ENCODE data around the gene GPATCH2.
"Not testable (repeated sequence)": the region's sequence is repeated elsewhere in the genome, so short reads cannot be mapped to it uniquely, and the experiment has no call there.

Gene GPATCH2

DNA sequence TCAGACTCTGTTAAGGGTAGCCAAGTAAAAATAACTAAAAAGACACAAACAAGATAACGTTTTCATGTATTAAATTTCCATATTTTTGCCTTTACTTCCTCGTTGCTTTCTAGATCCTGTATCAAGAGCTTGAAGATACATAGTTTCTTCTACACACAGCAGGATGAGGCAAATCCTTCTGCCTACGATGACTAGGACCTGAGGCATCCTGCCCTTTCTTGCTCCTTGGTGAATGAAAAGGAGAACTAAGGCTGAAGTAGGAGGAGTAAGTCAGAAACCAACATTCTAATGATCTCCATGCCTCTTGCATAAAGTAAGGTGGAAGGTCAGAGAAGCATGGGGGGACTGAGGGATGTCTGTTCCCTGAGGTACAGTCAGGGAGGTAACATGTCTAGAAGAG, 102.6 kb downstream of the GPATCH2 start:
- no peak overlapping the region for H3K4me3 ChIP-seq (ENCODE audit: insufficient read depth, low read depth, low read length)
- H3K27me3 ChIP-seq (ENCODE audit: control insufficient read depth, insufficient read depth, low read length, poor library complexity, severe bottlenecking) = no peaks in the 10 kb centered on the region
- no peaks in the 10 kb centered on the region for H3K9me3 ChIP-seq (ENCODE audit: control insufficient read depth, low read length)
- no peaks in the 10 kb centered on the region for H3K4me1 ChIP-seq (ENCODE audit: control insufficient read depth, insufficient read depth, low read length)
- no peaks in the 10 kb centered on the region for H3K36me3 ChIP-seq (ENCODE audit: control insufficient read depth, insufficient read depth, low read length)
- no peak overlapping the region for H3K27ac ChIP-seq (ENCODE audit: insufficient read depth, low read depth, low read length, poor library complexity, severe bottlenecking)
- 91 to 92% methylated on average over 3 of the region's 3 CpGs for WGBS, 2 experiments

DNA sequence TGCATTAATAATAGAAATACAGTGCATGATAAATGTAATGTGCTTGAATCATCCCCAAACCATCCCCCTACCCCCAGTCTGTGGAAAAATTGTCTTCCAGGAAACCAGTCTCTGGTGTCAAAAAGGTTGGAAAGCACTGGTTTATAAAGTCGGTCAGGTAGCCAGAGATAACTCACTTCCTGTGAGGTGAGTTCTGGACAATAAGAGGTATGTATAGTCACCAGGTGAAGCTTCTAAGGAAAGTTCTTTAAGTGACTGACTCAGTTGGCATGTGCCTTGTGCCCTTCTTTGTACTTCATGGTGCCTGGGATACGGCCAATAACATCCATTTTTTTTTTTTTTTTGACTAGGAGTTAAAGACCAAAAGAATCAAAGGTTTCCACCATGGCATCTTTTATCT, 103.7 kb downstream of the GPATCH2 start:
- Histone ChIP-seq H3K4me3 (ENCODE audit: insufficient read depth, low read depth, low read length) (no peak overlapping the region), H3K27ac (ENCODE audit: insufficient read depth, low read depth, low read length, poor library complexity, severe bottlenecking) (no peak overlapping the region), H3K4me1 (ENCODE audit: control insufficient read depth, insufficient read depth, low read length) (no peaks in the 10 kb centered on the region), H3K9me3 (ENCODE audit: control insufficient read depth, low read length) (no peaks in the 10 kb centered on the region), H3K27me3 (ENCODE audit: control insufficient read depth, insufficient read depth, low read length, poor library complexity, severe bottlenecking) (no peaks in the 10 kb centered on the region), H3K36me3 (ENCODE audit: control insufficient read depth, insufficient read depth, low read length) (no peaks in the 10 kb centered on the region)
- WGBS, 2 experiments = 93 to 97% methylated on average over 2 of the region's 2 CpGs

DNA sequence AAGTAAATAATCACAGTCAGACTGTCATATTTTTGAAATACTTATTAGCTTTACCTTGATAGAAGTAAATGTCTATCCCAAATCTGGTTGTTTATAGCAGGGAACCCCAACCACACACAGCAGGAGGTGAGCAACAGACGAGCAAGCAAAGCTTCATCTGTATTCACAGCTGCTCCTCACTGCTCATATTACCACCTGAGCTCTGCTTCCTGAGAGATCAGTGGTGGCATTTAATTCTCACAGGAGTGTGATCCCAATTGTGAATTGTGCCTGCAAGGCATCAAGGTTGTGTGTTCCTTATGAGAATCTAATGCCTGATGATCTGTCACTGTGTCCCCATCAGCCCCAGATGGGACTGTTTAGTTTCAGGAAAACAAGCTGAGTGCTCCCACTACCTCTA, 104.3 kb downstream of the GPATCH2 start:
- Histone ChIP-seq H3K36me3 (ENCODE audit: control insufficient read depth, insufficient read depth, low read length) (no peaks in the 10 kb centered on the region), H3K9me3 (ENCODE audit: control insufficient read depth, low read length) (no peaks in the 10 kb centered on the region), H3K4me3 (ENCODE audit: insufficient read depth, low read depth, low read length) (no peak overlapping the region), H3K4me1 (ENCODE audit: control insufficient read depth, insufficient read depth, low read length) (no peaks in the 10 kb centered on the region), H3K27ac (ENCODE audit: insufficient read depth, low read depth, low read length, poor library complexity, severe bottlenecking) (no peak overlapping the region), H3K27me3 (ENCODE audit: control insufficient read depth, insufficient read depth, low read length, poor library complexity, severe bottlenecking) (no peaks in the 10 kb centered on the region)
- 75 to 96% methylated on average over 1 of the region's 1 CpG for WGBS, 2 experiments

DNA sequence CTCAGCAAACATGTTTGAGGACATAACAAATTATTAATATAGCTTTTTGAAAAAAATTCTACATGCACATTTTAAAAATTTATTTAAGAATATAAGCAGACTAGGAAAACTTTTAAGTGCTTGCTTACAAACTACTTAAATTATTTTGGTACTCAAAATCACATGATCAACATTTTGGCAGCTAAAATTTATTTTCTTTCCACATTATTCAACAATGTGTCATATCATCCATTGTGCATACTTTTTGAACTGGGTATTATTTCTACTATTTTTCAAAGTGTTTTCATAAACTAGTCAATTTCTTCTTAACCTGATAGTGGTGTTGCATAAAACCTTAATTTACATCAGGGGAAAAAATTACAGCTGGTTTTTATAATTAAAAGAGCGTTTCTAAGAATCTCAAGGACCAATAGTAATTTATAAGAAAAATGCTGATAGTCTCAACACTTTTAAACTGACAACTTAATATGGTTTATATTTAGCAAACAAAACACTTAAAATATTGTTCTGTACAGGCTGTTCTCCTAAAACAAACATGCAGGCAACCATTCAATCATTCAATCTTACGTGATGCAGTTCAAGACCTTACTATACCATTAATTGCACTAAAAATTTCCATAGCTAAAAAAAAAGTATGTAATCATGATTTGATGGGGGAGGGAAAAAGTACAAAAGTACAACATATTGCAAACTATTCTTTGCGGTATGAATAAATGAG, 105.0 kb downstream of the GPATCH2 start:
- 80% methylated on average over 1 of the region's 3 CpGs; no CpG with 5 or more reads in 1 of the 2 experiments for WGBS, 2 experiments
- no peaks in the 10 kb centered on the region for H3K36me3 ChIP-seq (ENCODE audit: control insufficient read depth, insufficient read depth, low read length)
- H3K27me3 ChIP-seq (ENCODE audit: control insufficient read depth, insufficient read depth, low read length, poor library complexity, severe bottlenecking) = no peaks in the 10 kb centered on the region
- no peaks in the 10 kb centered on the region for H3K4me1 ChIP-seq (ENCODE audit: control insufficient read depth, insufficient read depth, low read length)
- no peak overlapping the region for H3K4me3 ChIP-seq (ENCODE audit: insufficient read depth, low read depth, low read length)
- H3K9me3 ChIP-seq (ENCODE audit: control insufficient read depth, low read length) = no peaks in the 10 kb centered on the region
- no peak overlapping the region for H3K27ac ChIP-seq (ENCODE audit: insufficient read depth, low read depth, low read length, poor library complexity, severe bottlenecking)

DNA sequence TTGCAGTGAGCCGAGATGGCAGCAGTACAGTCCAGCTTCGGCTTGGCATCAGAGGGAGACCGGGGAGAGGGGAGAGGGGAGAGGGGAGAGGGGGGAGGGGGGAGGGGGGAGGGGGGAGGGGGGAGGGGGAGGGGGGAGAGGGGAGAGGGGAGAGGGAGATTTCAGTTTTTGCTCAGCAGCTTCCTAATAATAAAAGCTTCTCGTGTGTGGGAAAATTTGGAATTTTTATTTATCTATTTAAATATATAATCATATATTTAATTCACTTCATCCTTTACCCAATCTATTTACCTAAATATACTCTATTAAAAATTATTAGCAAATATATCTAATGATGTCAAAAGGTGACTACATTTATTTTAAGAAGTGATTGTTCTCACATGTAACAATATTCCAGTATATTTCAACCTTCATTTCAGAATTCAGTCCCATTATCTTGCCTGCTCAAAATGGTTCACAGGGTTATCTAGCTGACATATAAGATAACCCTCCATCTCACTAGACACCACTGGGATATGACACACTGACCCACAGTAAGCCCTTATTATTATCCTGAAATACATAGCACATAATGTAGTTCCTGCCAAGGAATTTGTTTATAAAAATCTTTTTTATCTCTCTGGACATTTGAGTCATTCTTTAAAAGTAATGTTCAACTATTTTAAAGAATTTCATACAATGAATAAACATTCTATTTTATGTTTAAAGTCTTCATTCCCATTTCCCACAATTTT, 105.9 kb downstream of the GPATCH2 start:
- 100% methylated on average over 1 of the region's 4 CpGs; no CpG with 5 or more reads in 1 of the 2 experiments for WGBS, 2 experiments
- no peaks in the 10 kb centered on the region for H3K9me3 ChIP-seq (ENCODE audit: control insufficient read depth, low read length)

DNA sequence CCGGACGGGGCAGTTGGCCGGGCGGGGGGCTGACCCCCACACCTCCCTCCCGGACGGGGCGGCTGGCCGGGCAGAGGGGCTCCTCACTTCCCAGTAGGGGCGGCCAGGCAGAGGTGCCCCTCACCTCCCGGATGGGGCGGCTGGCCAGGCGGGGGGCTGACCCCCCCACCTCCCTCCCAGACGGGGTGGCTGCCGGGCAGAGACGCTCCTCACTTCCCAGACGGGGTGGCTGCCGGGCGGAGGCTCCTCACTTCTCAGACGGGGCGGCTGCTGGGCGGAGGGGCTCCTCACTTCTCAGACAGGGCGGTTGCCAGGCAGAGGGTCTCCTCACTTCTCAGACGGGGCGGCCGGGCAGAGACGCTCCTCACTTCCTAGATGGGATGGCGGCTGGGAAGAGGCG, 107.0 kb downstream of the GPATCH2 start:
- 95% methylated on average over 12 to 25 of the region's 28 CpGs for WGBS, 2 experiments
- not testable (repeated sequence) for H3K27ac ChIP-seq (ENCODE audit: insufficient read depth, low read depth, low read length, poor library complexity, severe bottlenecking); H3K36me3 ChIP-seq (ENCODE audit: control insufficient read depth, insufficient read depth, low read length); H3K9me3 ChIP-seq (ENCODE audit: control insufficient read depth, low read length); H3K27me3 ChIP-seq (ENCODE audit: control insufficient read depth, insufficient read depth, low read length, poor library complexity, severe bottlenecking); H3K4me3 ChIP-seq (ENCODE audit: insufficient read depth, low read depth, low read length); H3K4me1 ChIP-seq (ENCODE audit: control insufficient read depth, insufficient read depth, low read length)

More for the DNA sequence above, 105.9 kb downstream of the GPATCH2 start:
- Histone ChIP-seq H3K27ac (ENCODE audit: insufficient read depth, low read depth, low read length, poor library complexity, severe bottlenecking) (no peak overlapping the region), H3K27me3 (ENCODE audit: control insufficient read depth, insufficient read depth, low read length, poor library complexity, severe bottlenecking) (no peaks in the 10 kb centered on the region), H3K4me1 (ENCODE audit: control insufficient read depth, insufficient read depth, low read length) (no peaks in the 10 kb centered on the region), H3K4me3 (ENCODE audit: insufficient read depth, low read depth, low read length) (no peak overlapping the region), H3K36me3 (ENCODE audit: control insufficient read depth, insufficient read depth, low read length) (no peaks in the 10 kb centered on the region)

DNA sequence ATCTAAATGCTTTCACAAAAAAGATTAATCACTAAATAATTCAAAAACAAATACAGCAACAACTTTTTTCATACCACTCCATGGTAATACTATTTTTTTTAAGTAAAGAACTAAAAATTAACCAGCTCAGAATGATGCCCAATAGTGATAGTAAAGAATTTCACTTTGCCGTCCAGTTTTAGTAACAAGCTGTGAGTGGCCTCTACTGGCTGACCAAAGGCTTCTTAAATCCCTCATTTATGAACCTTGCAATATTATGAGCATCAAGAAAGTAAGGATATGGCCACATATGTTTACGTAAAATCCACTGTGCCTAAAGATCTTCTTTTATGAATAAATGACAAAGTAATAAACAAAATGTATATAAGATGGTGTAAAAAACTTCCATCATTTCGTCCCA, 108.6 kb downstream of the GPATCH2 start:
- Histone ChIP-seq H3K36me3 (ENCODE audit: control insufficient read depth, insufficient read depth, low read length) (no peaks in the 10 kb centered on the region), H3K4me1 (ENCODE audit: control insufficient read depth, insufficient read depth, low read length) (no peaks in the 10 kb centered on the region), H3K4me3 (ENCODE audit: insufficient read depth, low read depth, low read length) (no peak overlapping the region), H3K27me3 (ENCODE audit: control insufficient read depth, insufficient read depth, low read length, poor library complexity, severe bottlenecking) (no peaks in the 10 kb centered on the region), H3K9me3 (ENCODE audit: control insufficient read depth, low read length) (no peaks in the 10 kb centered on the region), H3K27ac (ENCODE audit: insufficient read depth, low read depth, low read length, poor library complexity, severe bottlenecking) (no peak overlapping the region)
- WGBS, 2 experiments = 94 to 100% methylated on average over 1 of the region's 3 CpGs

DNA sequence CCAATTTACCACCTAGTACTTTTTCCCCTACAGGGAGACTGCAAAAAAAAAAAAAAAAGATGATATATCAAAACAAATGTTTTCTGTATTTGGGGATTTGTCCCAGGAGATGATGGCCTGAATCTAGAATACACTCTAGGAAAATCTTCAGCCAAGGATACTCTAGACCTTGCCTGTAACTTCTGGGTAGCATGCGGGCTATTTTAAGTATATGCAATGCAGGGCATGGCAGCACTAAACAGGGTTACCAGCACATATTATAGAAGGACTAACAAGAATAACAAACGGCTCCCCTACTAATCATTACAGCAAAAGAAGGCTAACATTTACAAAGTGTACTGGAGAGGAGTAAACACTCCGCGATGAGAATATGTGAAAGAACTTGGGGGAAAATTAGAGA, 109.6 kb downstream of the GPATCH2 start:
- no peaks in the 10 kb centered on the region for H3K9me3 ChIP-seq (ENCODE audit: control insufficient read depth, low read length)
- WGBS, 2 experiments = 96 to 100% methylated on average over 1 to 4 of the region's 4 CpGs
- no peaks in the 10 kb centered on the region for H3K36me3 ChIP-seq (ENCODE audit: control insufficient read depth, insufficient read depth, low read length)

DNA sequence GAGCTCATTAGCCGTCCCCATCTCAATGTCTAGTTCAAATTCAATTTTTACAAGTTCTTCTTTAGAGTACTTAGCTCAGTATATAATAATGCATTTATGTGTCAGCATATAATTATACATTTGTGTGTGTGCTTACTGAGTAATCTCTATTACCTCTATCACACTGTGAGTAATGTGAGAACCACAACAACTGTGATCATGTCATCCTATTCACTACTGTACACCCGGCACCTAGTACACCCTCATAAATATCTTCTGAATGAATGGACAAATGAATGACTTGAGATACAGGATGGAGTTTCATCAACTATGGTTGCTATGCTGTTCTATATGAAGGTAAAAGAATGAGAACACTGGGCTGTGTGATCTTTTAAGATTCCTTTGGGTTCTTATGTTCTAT, 124.0 kb downstream of the GPATCH2 start:
- no peaks in the 10 kb centered on the region for H3K4me1 ChIP-seq (ENCODE audit: control insufficient read depth, insufficient read depth, low read length)
- H3K27ac ChIP-seq (ENCODE audit: insufficient read depth, low read depth, low read length, poor library complexity, severe bottlenecking) = no peak overlapping the region
- no peaks in the 10 kb centered on the region for H3K36me3 ChIP-seq (ENCODE audit: control insufficient read depth, insufficient read depth, low read length)
- WGBS, 2 experiments = 94 to 100% methylated on average over 2 of the region's 2 CpGs
- no peak overlapping the region for H3K4me3 ChIP-seq (ENCODE audit: insufficient read depth, low read depth, low read length)
- H3K27me3 ChIP-seq (ENCODE audit: control insufficient read depth, insufficient read depth, low read length, poor library complexity, severe bottlenecking) = no peaks in the 10 kb centered on the region
- no peaks in the 10 kb centered on the region for H3K9me3 ChIP-seq (ENCODE audit: control insufficient read depth, low read length)

More for the DNA sequence above, 109.6 kb downstream of the GPATCH2 start:
- H3K4me3 ChIP-seq (ENCODE audit: insufficient read depth, low read depth, low read length) = no peak overlapping the region
- no peaks in the 10 kb centered on the region for H3K4me1 ChIP-seq (ENCODE audit: control insufficient read depth, insufficient read depth, low read length)
- H3K27ac ChIP-seq (ENCODE audit: insufficient read depth, low read depth, low read length, poor library complexity, severe bottlenecking) = no peak overlapping the region
- H3K27me3 ChIP-seq (ENCODE audit: control insufficient read depth, insufficient read depth, low read length, poor library complexity, severe bottlenecking) = no peaks in the 10 kb centered on the region

DNA sequence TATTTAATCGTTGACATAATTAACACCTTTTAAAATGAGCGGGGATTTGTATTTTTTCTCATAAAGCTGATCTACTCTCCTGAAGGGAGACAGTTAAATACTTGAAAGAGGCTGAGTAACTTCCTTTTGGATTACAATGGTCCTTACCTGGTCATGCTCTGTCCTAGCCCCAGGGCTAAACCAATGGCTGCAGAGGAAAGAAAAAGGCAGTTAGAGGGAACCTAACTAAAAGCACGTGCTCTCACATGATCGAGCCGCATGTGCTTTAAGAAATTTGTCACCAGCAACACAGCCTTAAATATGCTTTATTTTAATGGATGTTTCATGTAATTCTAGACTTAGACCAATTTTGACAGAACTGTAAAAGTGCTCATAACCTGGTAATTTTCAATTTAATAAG, 132.7 kb downstream of the GPATCH2 start:
- Histone ChIP-seq H3K36me3 (ENCODE audit: control insufficient read depth, insufficient read depth, low read length) (no peaks in the 10 kb centered on the region), H3K4me3 (ENCODE audit: insufficient read depth, low read depth, low read length) (no peak overlapping the region), H3K27me3 (ENCODE audit: control insufficient read depth, insufficient read depth, low read length, poor library complexity, severe bottlenecking) (no peaks in the 10 kb centered on the region), H3K9me3 (ENCODE audit: control insufficient read depth, low read length) (no peaks in the 10 kb centered on the region), H3K27ac (ENCODE audit: insufficient read depth, low read depth, low read length, poor library complexity, severe bottlenecking) (no peak overlapping the region), H3K4me1 (ENCODE audit: control insufficient read depth, insufficient read depth, low read length) (no peaks in the 10 kb centered on the region)
- WGBS, 2 experiments = 86 to 87% methylated on average over 2 to 5 of the region's 5 CpGs

Data from ectodermal cell (in vitro differentiated cells).